CD4-positive, CD25-positive, alpha-beta regulatory T cell (primary cell): ENCODE results near the gene ATP8B2. TPM values are rescaled to one million over a fixed set of nuclear protein-coding genes. Genes with fewer than 3 reads are reported as not detected.

ENCODE experiments used
- ATAC-seq, 2 donors: fragments of 150-1000 bp; cut with Tn5 transposase; one replicate each; pipeline ENCODE4 v1.10.0; 2021; ENCODE audit warnings: low read depth in 2 of 2, moderate number of reproducible peaks in 2 of 2, moderate library complexity in 1 of 2
- DNase-seq, 3 donors: peaks; one replicate each; pipeline versions ENCODE4 v3.0.0 to v3.0.0-alpha.2; 2012 to 2022; ENCODE audit warnings: mixed read lengths in 1 of 3
- H3K27ac ChIP-seq: one replicate; pipeline ENCODE4 v1.7.0; 2013; ENCODE audit warnings: mild to moderate bottlenecking, low read length; ENCODE audit not compliant: insufficient read depth, poor library complexity, severe bottlenecking
- H3K27me3 ChIP-seq: one replicate; pipeline ENCODE4 v1.7.0; 2013; ENCODE audit warnings: low read length; ENCODE audit not compliant: control insufficient read depth, insufficient read depth
- H3K36me3 ChIP-seq: one replicate; pipeline ENCODE4 v1.7.0; 2013; ENCODE audit warnings: mild to moderate bottlenecking, low read length, moderate library complexity; ENCODE audit not compliant: control insufficient read depth, insufficient read depth
- H3K4me1 ChIP-seq: 2 replicates; pipeline ENCODE4 v1.7.0; 2013; ENCODE audit warnings: mild to moderate bottlenecking, low read length; ENCODE audit not compliant: insufficient read depth, control insufficient read depth, poor library complexity, severe bottlenecking
- H3K4me3 ChIP-seq: one replicate; pipeline ENCODE4 v1.7.0; 2013; ENCODE audit warnings: low read depth, mild to moderate bottlenecking, low read length, moderate library complexity
- H3K9me3 ChIP-seq, 2 experiments: 1 replicate in 1 of 2; 2 replicates in 1 of 2; pipeline ENCODE4 v1.7.0; 2013; ENCODE audit warnings: low read length in 2 of 2, mild to moderate bottlenecking in 1 of 2, moderate library complexity in 1 of 2; ENCODE audit not compliant: control insufficient read depth in 2 of 2
- H3K27ac Mint-ChIP-seq, 3 donors: one replicate each; pipeline ENCODE4 v1.8.0; 2020 to 2022; ENCODE audit warnings: mild to moderate bottlenecking in 3 of 3, mixed read lengths in 3 of 3, moderate library complexity in 2 of 3
- H3K27me3 Mint-ChIP-seq: one replicate; pipeline ENCODE4 v1.8.0; 2022; ENCODE audit warnings: mild to moderate bottlenecking, mixed read lengths
- H3K36me3 Mint-ChIP-seq: one replicate; pipeline ENCODE4 v1.8.0; 2020; ENCODE audit warnings: mixed read lengths
- H3K4me1 Mint-ChIP-seq, 4 donors: one replicate each; pipeline ENCODE4 v1.8.0; 2020 to 2022; ENCODE audit warnings: mixed read lengths in 4 of 4, mild to moderate bottlenecking in 1 of 4
- H3K4me3 Mint-ChIP-seq, 4 donors: one replicate each; pipeline ENCODE4 v1.8.0; 2020 to 2022; ENCODE audit warnings: mild to moderate bottlenecking in 4 of 4, mixed read lengths in 4 of 4, moderate library complexity in 3 of 4
- H3K9me3 Mint-ChIP-seq, 7 donors: one replicate each; pipeline ENCODE4 v1.8.0; 2020 to 2022; ENCODE audit warnings: mixed read lengths in 7 of 7, mild to moderate bottlenecking in 3 of 7, moderate library complexity in 2 of 7
- polyA plus RNA-seq, 4 donors: library from polyadenylated mRNA; unstranded; fragments of 300-500 nt; fragmentation: Illumina TruSeq; gene quantifications; one replicate each; pipeline ENCODE4 v1.2.3, GENCODE V29; 2021
- total RNA-seq: library from RNA; stranded (reverse); gene quantifications from one replicate; pipeline ENCODE4 v1.2.3, GENCODE V29; 2022

The ATP8B2 gene
- total and polyA plus RNA-seq, 5 donors from 2014 or later = 76.0 to 267 (median 118) TPM

- H3K9me3 Mint-ChIP-seq = no peaks in the 10 kb centered on the region
- H3K4me3 Mint-ChIP-seq = peak overlapping the region; percentile 90 to 97 (median 96)
- DNase-seq (peak; percentile 67 to 91 (median 77)), ATAC-seq (peak; percentile 97)
- peaks cover 85% of the 10 kb centered on the region for H3K36me3 ChIP-seq
- H3K4me1 Mint-ChIP-seq = peaks cover 26 to 98% (median 73%) of the 10 kb centered on the region in 4 donors
- H3K27me3 ChIP-seq = no peaks in the 10 kb centered on the region
- H3K36me3 Mint-ChIP-seq = peaks cover 81% of the 10 kb centered on the region
- peak overlapping the region; percentile 94 for H3K4me3 ChIP-seq
- no peaks in the 10 kb centered on the region for H3K9me3 ChIP-seq
- H3K4me1 ChIP-seq = peaks cover 98% of the 10 kb centered on the region
- peak overlapping the region; percentile 77 for H3K27ac ChIP-seq
- H3K27ac Mint-ChIP-seq = peak overlapping the region; percentile 91 to 100 (median 97)
- H3K27me3 Mint-ChIP-seq = no peaks in the 10 kb centered on the region
Measured at GRCh38 chr1:154342836-154343472, 17.6 kb downstream of the ATP8B2 start.

DNA sequence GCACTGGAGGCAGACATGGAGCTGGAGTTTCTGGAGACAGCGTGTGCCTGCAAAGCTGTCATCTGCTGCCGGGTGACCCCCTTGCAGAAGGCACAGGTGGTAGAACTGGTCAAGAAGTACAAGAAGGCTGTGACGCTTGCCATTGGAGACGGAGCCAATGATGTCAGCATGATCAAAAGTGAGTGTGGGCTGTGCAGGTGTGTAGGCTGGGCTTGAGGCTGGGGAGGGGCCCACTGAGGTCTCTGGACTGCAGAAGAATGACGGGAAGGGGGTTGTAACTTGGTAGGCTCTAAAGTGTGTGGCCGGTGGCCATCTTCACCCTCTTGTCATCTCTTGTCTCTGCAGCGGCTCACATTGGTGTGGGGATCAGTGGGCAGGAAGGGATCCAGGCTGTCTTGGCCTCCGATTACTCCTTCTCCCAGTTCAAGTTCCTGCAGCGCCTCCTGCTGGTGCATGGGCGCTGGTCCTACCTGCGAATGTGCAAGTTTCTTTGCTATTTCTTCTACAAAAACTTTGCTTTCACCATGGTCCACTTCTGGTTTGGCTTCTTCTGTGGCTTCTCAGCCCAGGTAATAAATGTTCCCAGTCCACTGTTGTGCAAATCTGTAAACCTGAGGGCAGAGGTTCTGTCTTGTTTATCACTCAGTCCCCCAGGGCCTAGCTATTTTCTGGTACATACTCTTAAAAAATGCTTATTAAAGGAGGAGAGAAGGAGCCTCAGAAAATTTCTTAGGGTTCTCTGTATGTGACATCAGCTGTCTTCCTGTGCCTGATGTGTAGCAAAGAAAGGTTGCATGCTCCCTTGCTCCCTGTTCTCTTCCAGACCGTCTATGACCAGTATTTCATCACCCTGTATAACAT, 19.9 kb downstream of the ATP8B2 start:
- Histone ChIP-seq H3K27ac (peak overlapping the region; percentile 61), H3K27me3 (no peaks in the 10 kb centered on the region), H3K36me3 (peaks cover 89% of the 10 kb centered on the region), H3K4me1 (peaks cover 94% of the 10 kb centered on the region), H3K9me3 (no peaks in the 10 kb centered on the region), H3K4me3 (peak overlapping the region; percentile 94)
- Mint-ChIP-seq H3K36me3 (peaks cover 75% of the 10 kb centered on the region), H3K9me3 (no peaks in the 10 kb centered on the region), H3K4me1 (peaks cover 15 to 94% (median 60%) of the 10 kb centered on the region in 4 donors), H3K27ac (peak overlapping the region; percentile 91 to 97 (median 97)), H3K4me3 (peak overlapping the region; percentile 90 to 97 (median 96)), H3K27me3 (no peaks in the 10 kb centered on the region)
- DNase-seq (peak; percentile 63 to 84 (median 78)), ATAC-seq (peak in 1 of 2 donors; percentile 33)

DNA sequence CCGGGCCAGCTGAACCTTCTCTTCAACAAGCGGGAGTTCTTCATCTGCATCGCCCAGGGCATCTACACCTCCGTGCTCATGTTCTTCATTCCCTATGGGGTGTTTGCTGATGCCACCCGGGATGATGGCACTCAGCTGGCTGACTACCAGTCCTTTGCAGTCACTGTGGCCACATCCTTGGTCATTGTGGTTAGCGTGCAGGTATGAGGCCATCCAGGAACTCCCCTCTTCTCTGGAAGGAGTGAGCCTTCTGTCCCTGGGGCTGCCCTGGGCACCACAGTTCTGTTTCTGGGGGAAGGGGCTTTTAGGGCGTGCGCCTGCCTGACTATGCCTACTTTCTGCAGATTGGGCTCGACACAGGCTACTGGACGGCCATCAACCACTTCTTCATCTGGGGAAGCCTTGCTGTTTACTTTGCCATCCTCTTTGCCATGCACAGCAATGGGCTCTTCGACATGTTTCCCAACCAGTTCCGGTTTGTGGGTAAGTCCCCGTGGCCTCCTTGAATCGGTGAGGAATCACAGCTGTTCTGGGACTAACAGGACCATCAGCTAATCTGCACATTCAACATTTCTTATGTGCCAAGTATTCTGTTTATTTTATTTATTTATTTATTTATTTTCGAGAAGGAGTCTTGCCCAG, 21.1 kb downstream of the ATP8B2 start:
- Mint-ChIP-seq H3K27ac (peak overlapping the region in 2 of 3 donors; percentile 74 to 97), H3K9me3 (no peaks in the 10 kb centered on the region), H3K36me3 (peaks cover 63% of the 10 kb centered on the region), H3K4me1 (peaks cover 20 to 90% (median 54%) of the 10 kb centered on the region in 4 donors), H3K27me3 (no peaks in the 10 kb centered on the region), H3K4me3 (peak overlapping the region; percentile 90 to 97 (median 96))
- H3K36me3 ChIP-seq = peaks cover 81% of the 10 kb centered on the region
- peak overlapping the region; percentile 94 for H3K4me3 ChIP-seq
- peak overlapping the region; percentile 49 for H3K27ac ChIP-seq
- ATAC-seq = no peak
- H3K4me1 ChIP-seq = peaks cover 91% of the 10 kb centered on the region
- no peaks in the 10 kb centered on the region for H3K9me3 ChIP-seq
- H3K27me3 ChIP-seq = no peaks in the 10 kb centered on the region
- no peak for DNase-seq

GRCh38 chr1:154347961-154348360, 22.6 kb downstream of the ATP8B2 start:
- no peak for ATAC-seq
- Histone ChIP-seq H3K36me3 (peaks cover 71% of the 10 kb centered on the region), H3K27ac (no peak overlapping the region), H3K9me3 (no peaks in the 10 kb centered on the region), H3K4me1 (peaks cover 91% of the 10 kb centered on the region), H3K4me3 (no peak overlapping the region), H3K27me3 (no peaks in the 10 kb centered on the region)
- DNase-seq = no peak
- Mint-ChIP-seq H3K27me3 (no peaks in the 10 kb centered on the region), H3K4me1 (peaks cover 17 to 89% (median 50%) of the 10 kb centered on the region in 4 donors), H3K4me3 (peak overlapping the region in 3 of 4 donors; percentile 47 to 69 (median 56)), H3K9me3 (no peaks in the 10 kb centered on the region), H3K27ac (peak overlapping the region in 1 of 3 donors; percentile 77), H3K36me3 (peaks cover 50% of the 10 kb centered on the region)

DNA sequence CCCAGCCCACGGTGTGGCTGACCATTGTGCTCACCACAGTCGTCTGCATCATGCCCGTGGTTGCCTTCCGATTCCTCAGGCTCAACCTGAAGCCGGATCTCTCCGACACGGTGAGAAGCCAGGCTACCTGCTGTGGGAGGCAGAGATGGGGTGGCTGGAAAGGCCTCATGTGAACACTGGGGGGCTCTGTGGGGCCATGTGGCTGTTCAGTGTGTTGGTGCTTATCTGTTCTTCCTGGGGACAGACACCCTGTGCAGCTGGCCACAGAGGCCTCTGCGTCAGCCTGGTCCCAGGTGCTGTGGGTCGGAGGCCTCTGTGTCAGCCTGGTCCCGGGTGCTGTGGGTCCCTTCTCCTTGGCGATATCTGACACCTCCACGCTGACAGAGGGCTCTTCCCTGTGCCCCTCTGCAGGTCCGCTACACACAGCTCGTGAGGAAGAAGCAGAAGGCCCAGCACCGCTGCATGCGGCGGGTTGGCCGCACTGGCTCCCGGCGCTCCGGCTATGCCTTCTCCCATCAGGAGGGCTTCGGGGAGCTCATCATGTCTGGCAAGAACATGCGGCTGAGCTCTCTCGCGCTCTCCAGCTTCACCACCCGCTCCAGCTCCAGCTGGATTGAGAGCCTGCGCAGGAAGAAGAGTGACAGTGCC, 23.2 kb downstream of the ATP8B2 start:
- DNase-seq = no peak
- Mint-ChIP-seq H3K9me3 (no peaks in the 10 kb centered on the region), H3K36me3 (peaks cover 44% of the 10 kb centered on the region), H3K4me1 (peaks cover 16 to 89% (median 50%) of the 10 kb centered on the region in 4 donors), H3K27ac (peak overlapping the region; percentile 15 to 86 (median 62)), H3K27me3 (no peaks in the 10 kb centered on the region), H3K4me3 (peak overlapping the region in 3 of 4 donors; percentile 21 to 47 (median 29))
- peaks cover 65% of the 10 kb centered on the region for H3K36me3 ChIP-seq
- ATAC-seq = no peak
- H3K4me1 ChIP-seq = peaks cover 91% of the 10 kb centered on the region
- H3K27me3 ChIP-seq = no peaks in the 10 kb centered on the region
- no peaks in the 10 kb centered on the region for H3K9me3 ChIP-seq
- H3K27ac ChIP-seq = no peak overlapping the region
- H3K4me3 ChIP-seq = no peak overlapping the region

GRCh38 chr1:154349121-154349520, 23.8 kb downstream of the ATP8B2 start:
- H3K27me3 ChIP-seq = no peaks in the 10 kb centered on the region
- ATAC-seq (no peak), DNase-seq (no peak)
- H3K4me1 Mint-ChIP-seq = peaks cover 16 to 89% (median 51%) of the 10 kb centered on the region in 4 donors
- peaks cover 38% of the 10 kb centered on the region for H3K36me3 Mint-ChIP-seq
- peak overlapping the region; percentile 29 to 70 (median 38) for H3K4me3 Mint-ChIP-seq
- H3K27me3 Mint-ChIP-seq = no peaks in the 10 kb centered on the region
- H3K4me3 ChIP-seq = no peak overlapping the region
- H3K27ac ChIP-seq = no peak overlapping the region
- peaks cover 90% of the 10 kb centered on the region for H3K4me1 ChIP-seq
- H3K9me3 ChIP-seq = no peaks in the 10 kb centered on the region
- peak overlapping the region; percentile 1 to 80 (median 62) for H3K27ac Mint-ChIP-seq
- H3K9me3 Mint-ChIP-seq = no peaks in the 10 kb centered on the region
- H3K36me3 ChIP-seq = peaks cover 60% of the 10 kb centered on the region

DNA sequence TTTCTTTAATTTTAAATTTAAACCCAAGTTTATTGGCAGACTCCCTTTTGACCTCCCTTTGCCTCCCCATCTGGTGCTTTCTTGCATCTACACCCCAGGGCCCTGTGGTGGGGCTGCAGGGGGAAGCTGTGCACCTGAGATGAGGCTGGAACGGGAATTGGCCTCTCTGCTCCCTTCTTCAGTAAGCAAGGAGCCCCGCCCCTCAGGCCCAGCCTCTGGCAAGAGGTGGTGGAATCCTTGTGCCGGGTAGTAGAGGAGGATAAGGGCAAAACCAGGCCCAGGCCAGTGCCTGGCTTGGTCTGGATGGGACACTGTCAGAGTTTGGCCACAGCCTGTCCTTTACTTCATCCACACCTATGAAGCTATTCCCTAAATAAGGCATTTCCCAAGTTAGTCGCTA, 25.1 kb downstream of the ATP8B2 start:
- Histone ChIP-seq H3K36me3 (peaks cover 47% of the 10 kb centered on the region), H3K9me3 (no peaks in the 10 kb centered on the region), H3K27me3 (no peaks in the 10 kb centered on the region), H3K4me1 (peaks cover 77% of the 10 kb centered on the region), H3K4me3 (no peak overlapping the region), H3K27ac (peak overlapping the region; percentile 55)
- no peaks in the 10 kb centered on the region for H3K9me3 Mint-ChIP-seq
- no peak for ATAC-seq
- peak overlapping the region in 1 of 4 donors; percentile 92 for H3K4me3 Mint-ChIP-seq
- DNase-seq = no peak
- peak overlapping the region in 1 of 3 donors; percentile 75 for H3K27ac Mint-ChIP-seq
- H3K27me3 Mint-ChIP-seq = no peaks in the 10 kb centered on the region
- peaks cover 10 to 79% (median 47%) of the 10 kb centered on the region in 4 donors for H3K4me1 Mint-ChIP-seq
- peaks cover 28% of the 10 kb centered on the region for H3K36me3 Mint-ChIP-seq
